K562 (cell line): Measurements from ENCODE around the gene TARS2. TPM values are rescaled to one million over a fixed set of nuclear protein-coding genes. Genes with fewer than 3 reads are reported as not detected.

Experiments used
- BCLAF1 ChIP-seq, 2 experiments: fragments of 450-650 bp in 1 of 2; IDR thresholded peaks; 2 replicates each; pipeline ENCODE4 v1.6.1; 2011 to 2017; ENCODE audit warnings: low read depth in 2 of 2, antibody characterized with exemption in 1 of 2, borderline replicate concordance in 1 of 2, low read length in 1 of 2, mild to moderate bottlenecking in 1 of 2, mixed read lengths in 1 of 2; ENCODE audit not compliant: control insufficient read depth in 1 of 2
- CBFB ChIP-seq: sonication (generic); formaldehyde crosslinking; IDR thresholded peaks from 2 replicates; pipeline ENCODE4 v1.4.0; 2020; ENCODE audit warnings: mild to moderate bottlenecking, missing genetic modification reagents
- COPS2 ChIP-seq: fragments of 450-650 bp; conservative IDR thresholded peaks from 2 replicates; pipeline ENCODE4 v1.6.1; 2016; ENCODE audit warnings: mild to moderate bottlenecking, moderate library complexity
- HIVEP1 ChIP-seq: fragments of 250-450 bp; sonication (Bioruptor Pico); IDR thresholded peaks from 2 replicates; pipeline ENCODE4 v1.4.0; 2020; ENCODE audit warnings: mild to moderate bottlenecking
- RBM22 ChIP-seq: fragments of 200-400 bp; formaldehyde crosslinking; IDR thresholded peaks from 2 replicates; pipeline ENCODE4 v1.6.1; 2018; ENCODE audit warnings: low read length, low read depth; ENCODE audit not compliant: poor library complexity, severe bottlenecking
- RFX5 ChIP-seq: IDR thresholded peaks from 2 replicates; pipeline ENCODE4 v1.6.1; 2011; ENCODE audit warnings: low read depth, mild to moderate bottlenecking, improper control_type of control experiment, low read length
- SIN3B ChIP-seq: fragments of 450-650 bp; IDR thresholded peaks from 2 replicates; pipeline ENCODE4 v1.6.1; 2017; ENCODE audit warnings: low read depth, mild to moderate bottlenecking, moderate library complexity
- SRSF9 ChIP-seq: fragments of 200-400 bp; formaldehyde crosslinking; IDR thresholded peaks from 2 replicates; pipeline ENCODE4 v1.6.1; 2017; ENCODE audit warnings: low read depth, low read length, borderline replicate concordance
- THRA ChIP-seq: fragments of 450-650 bp; IDR thresholded peaks from 2 replicates; pipeline ENCODE4 v1.6.1; 2017; ENCODE audit warnings: mild to moderate bottlenecking, moderate library complexity
- ZBTB1 ChIP-seq: sonication (generic); formaldehyde crosslinking; IDR thresholded peaks from 2 replicates; pipeline ENCODE4 v1.8.1; 2023; ENCODE audit warnings: missing genetic modification reagents, low read depth, mild to moderate bottlenecking, borderline replicate concordance
- ZNF133 ChIP-seq: fragments of 250-450 bp; sonication (Bioruptor Pico); IDR thresholded peaks from 2 replicates; pipeline ENCODE4 v1.4.0; 2020; ENCODE audit warnings: mild to moderate bottlenecking
- ZNF140 ChIP-seq: fragments of 250-450 bp; sonication (Bioruptor Pico); IDR thresholded peaks from 2 replicates; pipeline ENCODE4 v1.8.0; 2021; ENCODE audit warnings: moderate library complexity, mild to moderate bottlenecking, inconsistent platforms
- ZNF165 ChIP-seq: fragments of 250-450 bp; sonication (Bioruptor Pico); IDR thresholded peaks from 2 replicates; pipeline ENCODE4 v1.4.0; 2020; ENCODE audit warnings: borderline replicate concordance
- ZNF384 ChIP-seq: IDR thresholded peaks from 2 replicates; pipeline ENCODE4 v1.6.1; 2012; ENCODE audit warnings: low read depth, low read length, improper control_type of control experiment
- ZNF551 ChIP-seq: fragments of 250-450 bp; sonication (Bioruptor Pico); IDR thresholded peaks from 2 replicates; pipeline ENCODE4 v1.5.0; 2021; ENCODE audit warnings: mild to moderate bottlenecking, moderate library complexity
- polyA plus RNA-seq, 8 experiments: library from polyadenylated mRNA; depleted of rRNA in 4 of 8; stranded (reverse) in 5 of 8; unstranded in 3 of 8; fragments of >200 nt; fragmentation: Nextera tagmentation in 2 of 8; fragmentation: Illumina TruSeq in 1 of 8; extraction: Ambion mirVana in 2 of 8; extraction: Trizol in 1 of 8; gene quantifications; 2 replicates each; pipeline versions ENCODE4 v1.2.1 to v1.2.3, GENCODE V29; 2011 to 2014; ENCODE audit warnings: inconsistent platforms in 1 of 8, missing spikeins in 1 of 8
- total RNA-seq, 7 experiments: library from RNA; depleted of rRNA in 6 of 7; stranded (reverse); fragments of >200 nt in 6 of 7; fragmentation: Illumina TruSeq in 2 of 7; extraction: Trizol in 2 of 7; gene quantifications; 2 replicates each; pipeline versions ENCODE4 v1.2.1 to v1.2.3, GENCODE V29; 2011 to 2021; ENCODE audit warnings: low replicate concordance in 1 of 7
- TF ChIP-seq, protein P1 (sequence below): sonication (generic); formaldehyde crosslinking; IDR thresholded peaks from 2 replicates; pipeline ENCODE4 v1.8.0; 2022; ENCODE audit warnings: mild to moderate bottlenecking, missing genetic modification reagents
- TF ChIP-seq, protein P2 (sequence below): sonication (generic); formaldehyde crosslinking; IDR thresholded peaks from 2 replicates; pipeline ENCODE4 v1.8.0; 2022; ENCODE audit warnings: missing genetic modification reagents, mild to moderate bottlenecking, moderate library complexity, borderline replicate concordance

Gene TARS2
- total and polyA plus RNA-seq, 9 of the 15 experiments (the other 6 are each of a cell fraction or from before 2014, with no cell fraction given), result 17.0 to 64.2 (median 39.4) TPM

DNA sequence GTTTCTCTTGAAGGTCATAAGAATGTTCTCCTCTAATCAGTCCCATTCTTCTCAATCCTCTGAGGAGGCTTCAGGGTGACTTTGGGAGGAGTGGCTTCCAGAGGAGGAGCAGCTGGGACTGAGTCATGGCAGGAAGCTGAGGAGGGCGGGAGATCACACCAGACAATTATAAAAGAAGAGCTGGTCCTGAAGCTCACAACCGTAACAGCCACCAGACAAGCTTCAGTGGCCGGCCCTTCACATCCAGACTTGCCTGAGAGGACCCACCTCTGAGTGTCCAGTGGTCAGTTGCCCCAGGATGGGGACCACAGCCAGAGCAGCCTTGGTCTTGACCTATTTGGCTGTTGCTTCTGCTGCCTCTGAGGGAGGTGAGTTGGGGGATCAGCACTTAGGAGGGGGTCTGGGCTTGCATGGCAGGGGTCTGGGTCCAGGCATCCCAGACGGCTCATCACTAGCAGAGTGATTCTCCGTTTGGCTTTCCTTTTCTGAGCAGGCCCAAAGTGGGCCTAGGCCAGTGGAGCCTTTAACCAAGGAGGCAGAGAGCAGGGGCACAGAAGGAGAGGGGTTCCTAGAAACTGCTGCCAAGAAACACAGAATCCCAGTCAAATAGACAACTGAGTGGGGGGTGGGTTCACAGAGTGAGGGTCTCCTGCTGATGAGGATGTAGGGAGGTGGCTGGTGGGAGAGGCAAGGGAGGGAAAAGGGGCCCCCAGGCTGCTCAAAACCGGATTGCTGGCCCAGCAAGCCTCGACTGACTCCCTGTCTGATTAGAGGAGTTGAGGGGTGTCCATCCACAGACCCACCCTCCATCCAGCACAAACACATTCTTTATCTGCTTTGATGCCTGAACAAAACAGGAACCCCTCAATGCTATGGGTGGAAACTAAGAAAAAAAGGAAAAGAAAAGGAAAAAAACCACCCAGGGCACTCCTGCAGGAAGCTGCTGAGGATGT is 21.0 kb downstream of the TARS2 start, which contains the start of gene ECM1 (continued):
- TF ChIP-seq ZNF133 (no peak), ZNF140 (CRISPR knock-in tag) (no peak), RFX5 (no peak), ZNF384 (no peak), COPS2 (no peak), HIVEP1 (CRISPR knock-in tag) (no peak), SIN3B (no peak), ZNF165 (CRISPR knock-in tag) (no peak), ZNF551 (CRISPR knock-in tag) (no peak), RBM22 (no peak), CBFB (CRISPR knock-in tag) (no peak), SRSF9 (no peak), ZBTB1 (no peak), THRA (no peak), BCLAF1 (IDR thresholded peaks at IDR 0.05; ENCODE audit: borderline replicate concordance in 1 of 2, control insufficient read depth in 1 of 2, low read depth in 2 of 2, low read length in 1 of 2) (no peak)
- TF ChIP-seq, protein P1, sequence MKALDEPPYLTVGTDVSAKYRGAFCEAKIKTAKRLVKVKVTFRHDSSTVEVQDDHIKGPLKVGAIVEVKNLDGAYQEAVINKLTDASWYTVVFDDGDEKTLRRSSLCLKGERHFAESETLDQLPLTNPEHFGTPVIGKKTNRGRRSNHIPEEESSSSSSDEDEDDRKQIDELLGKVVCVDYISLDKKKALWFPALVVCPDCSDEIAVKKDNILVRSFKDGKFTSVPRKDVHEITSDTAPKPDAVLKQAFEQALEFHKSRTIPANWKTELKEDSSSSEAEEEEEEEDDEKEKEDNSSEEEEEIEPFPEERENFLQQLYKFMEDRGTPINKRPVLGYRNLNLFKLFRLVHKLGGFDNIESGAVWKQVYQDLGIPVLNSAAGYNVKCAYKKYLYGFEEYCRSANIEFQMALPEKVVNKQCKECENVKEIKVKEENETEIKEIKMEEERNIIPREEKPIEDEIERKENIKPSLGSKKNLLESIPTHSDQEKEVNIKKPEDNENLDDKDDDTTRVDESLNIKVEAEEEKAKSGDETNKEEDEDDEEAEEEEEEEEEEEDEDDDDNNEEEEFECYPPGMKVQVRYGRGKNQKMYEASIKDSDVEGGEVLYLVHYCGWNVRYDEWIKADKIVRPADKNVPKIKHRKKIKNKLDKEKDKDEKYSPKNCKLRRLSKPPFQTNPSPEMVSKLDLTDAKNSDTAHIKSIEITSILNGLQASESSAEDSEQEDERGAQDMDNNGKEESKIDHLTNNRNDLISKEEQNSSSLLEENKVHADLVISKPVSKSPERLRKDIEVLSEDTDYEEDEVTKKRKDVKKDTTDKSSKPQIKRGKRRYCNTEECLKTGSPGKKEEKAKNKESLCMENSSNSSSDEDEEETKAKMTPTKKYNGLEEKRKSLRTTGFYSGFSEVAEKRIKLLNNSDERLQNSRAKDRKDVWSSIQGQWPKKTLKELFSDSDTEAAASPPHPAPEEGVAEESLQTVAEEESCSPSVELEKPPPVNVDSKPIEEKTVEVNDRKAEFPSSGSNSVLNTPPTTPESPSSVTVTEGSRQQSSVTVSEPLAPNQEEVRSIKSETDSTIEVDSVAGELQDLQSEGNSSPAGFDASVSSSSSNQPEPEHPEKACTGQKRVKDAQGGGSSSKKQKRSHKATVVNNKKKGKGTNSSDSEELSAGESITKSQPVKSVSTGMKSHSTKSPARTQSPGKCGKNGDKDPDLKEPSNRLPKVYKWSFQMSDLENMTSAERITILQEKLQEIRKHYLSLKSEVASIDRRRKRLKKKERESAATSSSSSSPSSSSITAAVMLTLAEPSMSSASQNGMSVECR (CRISPR knock-in tag), result peak; percentile 55; the same call in 1 of the 2 replicates
- TF ChIP-seq, protein P2, sequence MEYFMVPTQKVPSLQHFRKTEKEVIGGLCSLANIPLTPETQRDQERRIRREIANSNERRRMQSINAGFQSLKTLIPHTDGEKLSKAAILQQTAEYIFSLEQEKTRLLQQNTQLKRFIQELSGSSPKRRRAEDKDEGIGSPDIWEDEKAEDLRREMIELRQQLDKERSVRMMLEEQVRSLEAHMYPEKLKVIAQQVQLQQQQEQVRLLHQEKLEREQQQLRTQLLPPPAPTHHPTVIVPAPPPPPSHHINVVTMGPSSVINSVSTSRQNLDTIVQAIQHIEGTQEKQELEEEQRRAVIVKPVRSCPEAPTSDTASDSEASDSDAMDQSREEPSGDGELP (CRISPR knock-in tag), result peak; percentile 98
